Activated CD8-positive, alpha-beta memory T cell treated with anti-CD3 and anti-CD28 coated beads for 4 hours (primary cell): ENCODE results near the gene SLC22A24.
"Not testable (repeated sequence)": the region's sequence is repeated elsewhere in the genome, so short reads cannot be mapped to it uniquely, and the experiment has no call there.

Experiments used
- DNase-seq, 2 donors: peaks; one replicate each; pipeline ENCODE4 v3.0.0-alpha.2; 2020; ENCODE audit warnings: low read depth in 2 of 2

The SLC22A24 gene

GRCh38 chr11:63144121-63144520 is at the start of gene SLC22A24:
Gene SLC22A24 (minus strand): TSS chr11:63144221. CDS start chr11:63143779, 442 bp downstream.
- no peak for DNase-seq

DNA sequence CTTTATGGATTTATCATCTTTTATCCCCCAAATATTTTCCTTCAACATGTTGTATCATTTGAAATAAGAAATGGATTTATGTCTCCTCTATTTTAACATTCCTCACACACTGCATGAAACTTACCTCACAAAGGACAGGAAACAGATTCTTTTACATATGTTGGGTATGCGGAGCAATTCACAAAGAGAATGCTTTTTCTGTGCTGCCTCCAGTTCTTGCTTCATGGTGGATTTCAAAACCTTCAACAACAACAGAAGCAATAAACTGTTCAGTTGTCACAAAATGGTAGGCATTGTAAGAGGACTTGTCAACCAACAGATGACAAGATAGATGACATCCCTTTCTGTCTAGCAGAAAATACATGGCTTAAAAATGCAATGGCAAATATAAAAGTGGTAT is 36.5 kb upstream of the SLC22A24 start:
- no peak for DNase-seq

- no peak for DNase-seq
Observed at GRCh38 chr11:63179432-63180041, 35.5 kb upstream of the SLC22A24 start.

- no peak for DNase-seq
Observed at GRCh38 chr11:63177872-63178271, 33.9 kb upstream of the SLC22A24 start.

DNA sequence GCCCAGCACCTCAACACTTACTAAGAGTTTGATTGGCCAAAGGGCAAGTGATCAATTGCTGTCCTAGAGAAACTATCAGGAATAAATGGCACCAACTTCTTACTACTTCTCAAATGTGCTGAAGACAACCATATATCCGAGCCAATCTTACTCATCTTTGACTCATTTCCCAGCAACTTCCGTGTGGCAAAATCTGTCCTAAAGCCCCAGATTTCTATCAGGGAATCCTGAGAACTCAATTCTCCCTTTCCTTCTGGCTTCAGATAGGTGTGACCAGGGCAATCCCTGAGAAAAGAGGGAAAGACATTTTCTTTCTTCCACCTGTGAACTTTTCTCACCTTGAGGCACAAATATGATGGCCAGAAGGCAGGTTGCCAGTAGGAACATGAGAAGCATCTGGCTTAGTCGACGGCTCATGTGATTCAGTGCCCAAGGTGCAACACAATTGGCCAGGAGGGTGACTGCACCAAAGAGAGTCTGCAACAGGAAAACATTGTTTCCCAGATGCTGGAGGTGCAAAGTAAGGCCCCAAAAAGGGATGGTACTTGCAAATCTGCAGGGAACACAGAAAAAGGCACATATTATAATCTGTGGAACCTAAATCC is 21.8 kb upstream of the SLC22A24 start:
- no peak for DNase-seq

DNA sequence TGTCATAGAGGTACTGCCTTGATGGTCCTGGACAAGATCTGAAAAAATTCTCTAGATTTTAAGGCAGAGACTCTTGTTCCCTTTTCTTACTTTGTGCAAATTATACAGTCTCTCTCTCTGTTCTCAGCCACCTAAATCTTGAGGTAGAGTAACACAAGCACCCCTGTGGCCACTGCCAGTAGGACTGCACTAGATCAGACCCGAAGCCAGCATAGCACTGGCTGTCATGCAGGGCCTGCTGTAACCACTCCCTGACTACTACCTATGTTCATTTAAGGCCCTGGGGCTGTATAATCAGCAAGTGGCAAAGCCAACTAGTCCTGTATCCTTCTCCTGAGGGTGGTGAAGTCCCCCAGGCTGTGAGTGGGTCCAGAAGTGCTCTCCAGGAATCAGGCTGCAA is 11.8 kb upstream of the SLC22A24 start:
- no peak for DNase-seq

DNA sequence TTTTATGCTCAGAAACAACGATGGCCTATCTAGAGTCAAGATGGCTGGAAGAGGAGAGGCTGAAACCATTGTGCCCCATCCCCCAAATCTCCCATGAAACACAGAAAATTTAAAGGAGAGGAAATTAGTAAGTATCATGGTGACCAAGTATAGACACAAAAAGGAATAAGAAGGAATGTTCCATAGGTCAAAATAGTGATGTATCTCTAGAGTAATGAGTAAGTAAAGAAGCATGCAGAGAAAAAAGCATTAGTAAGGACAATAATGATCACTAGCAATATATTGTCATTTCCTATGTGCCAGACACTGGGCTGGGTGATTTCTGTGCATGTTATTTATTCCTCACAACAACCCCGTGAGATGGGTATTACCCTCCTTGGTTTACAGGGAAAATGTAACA is 2.6 kb upstream of the SLC22A24 start:
- DNase-seq, result no peak

DNA sequence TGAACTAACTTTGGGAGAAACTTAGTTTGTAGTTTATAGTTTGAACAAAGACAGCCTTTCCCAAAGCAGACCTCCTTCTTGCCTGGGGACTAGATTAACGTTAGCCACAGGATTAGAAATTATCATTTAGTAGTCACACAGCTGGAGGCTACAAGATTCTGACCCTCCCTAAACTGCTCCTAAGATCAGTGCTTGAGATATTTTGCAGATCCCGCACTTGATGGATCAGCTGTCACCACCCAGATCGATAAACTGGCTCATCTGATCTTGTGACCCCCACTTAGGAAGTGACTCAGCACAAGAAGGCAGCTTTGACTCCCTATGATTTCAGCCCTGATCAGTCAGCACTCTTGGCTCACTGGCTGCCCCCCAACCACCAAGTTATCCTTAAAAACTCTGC is 1.6 kb downstream of the SLC22A24 start:
- no peak for DNase-seq

DNA sequence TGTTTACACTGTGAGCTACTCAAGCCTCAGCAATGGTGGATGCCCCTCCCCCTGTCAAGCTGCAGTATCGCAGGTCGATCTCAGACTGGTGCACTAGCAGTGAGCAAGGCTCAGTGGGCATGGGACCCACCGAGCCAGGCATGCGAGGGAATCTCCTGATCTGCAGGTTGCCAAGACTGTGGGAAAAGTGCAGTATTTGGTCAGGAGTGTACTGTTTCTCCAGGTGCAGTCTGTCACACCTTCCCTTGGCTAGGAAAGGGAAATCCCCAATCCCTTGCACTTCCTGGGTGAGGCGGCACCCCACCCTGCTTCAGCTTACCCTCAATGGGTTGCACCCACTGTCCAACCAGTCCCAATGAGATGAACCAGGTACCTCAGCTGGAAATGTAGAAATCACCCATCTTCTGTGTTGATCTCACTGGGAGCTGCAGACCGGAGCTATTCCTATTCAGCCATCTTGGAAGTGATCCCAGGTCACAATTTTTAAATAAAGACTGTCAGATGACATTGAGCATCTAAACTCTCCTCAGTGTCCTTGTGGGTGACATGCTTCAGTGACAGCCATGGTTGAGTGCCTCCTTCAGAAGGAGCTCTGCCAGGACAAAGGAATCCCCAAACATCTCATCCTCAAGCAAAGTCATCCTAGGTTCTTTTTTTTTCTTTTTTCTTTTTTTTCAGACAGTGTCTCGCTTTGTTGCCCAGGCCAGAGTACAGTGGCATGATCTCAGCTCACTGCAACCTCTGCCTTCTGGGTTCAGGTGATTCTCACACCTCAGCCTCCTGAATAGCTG is 10.8 kb downstream of the SLC22A24 start:
- DNase-seq, result no peak

- no peak for DNase-seq
Observed at GRCh38 chr11:63099555-63099954, 44.5 kb downstream of the SLC22A24 start.

DNA sequence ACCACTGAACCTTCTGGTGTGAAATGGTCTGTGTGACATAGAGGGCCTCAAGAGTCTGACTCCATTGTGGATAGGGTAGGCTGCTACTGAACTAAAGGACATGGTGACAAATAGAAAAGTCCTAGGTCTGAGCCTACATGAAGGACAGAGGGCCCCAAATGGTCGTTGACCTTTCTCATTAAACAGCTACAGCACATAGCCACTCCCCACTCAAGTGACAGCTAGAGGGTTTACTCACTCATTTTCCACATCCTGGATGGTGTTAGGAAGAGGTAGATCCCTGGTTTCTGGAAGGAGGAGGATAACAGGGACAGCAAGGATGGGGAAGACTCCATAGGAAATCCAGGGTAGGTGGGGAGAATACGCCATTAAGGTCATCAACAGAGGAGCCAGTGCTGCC is 63.3 kb downstream of the SLC22A24 start:
- DNase-seq, result no peak

GRCh38 chr11:63046203-63046602 is 97.8 kb downstream of the SLC22A24 start:
- DNase-seq, result not testable (repeated sequence)

- no peak for DNase-seq
Observed at GRCh38 chr11:63042596-63042995, 101.4 kb downstream of the SLC22A24 start.

DNA sequence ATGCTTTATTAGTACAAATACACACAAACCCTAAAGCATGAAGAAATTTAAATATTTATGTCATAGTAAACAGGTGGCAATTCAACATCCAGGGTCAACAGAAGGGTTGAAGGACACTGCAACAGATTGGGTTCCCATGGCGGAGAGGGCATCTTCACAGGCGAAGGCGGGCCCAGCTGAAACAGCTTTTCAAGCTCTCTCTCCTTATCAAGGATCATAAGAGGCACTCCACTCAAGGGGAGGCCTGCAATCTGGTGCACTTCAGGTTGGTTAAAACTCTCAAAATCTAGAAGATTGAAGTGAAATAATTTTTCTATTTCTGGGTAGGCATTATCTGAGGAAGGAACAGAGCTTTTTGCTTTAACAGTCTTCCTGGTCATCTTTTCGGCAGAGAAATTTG is 111.6 kb downstream of the SLC22A24 start:
- no peak for DNase-seq
